K562 (cell line): ENCODE data around the gene APPL2. TPM values are rescaled to one million over a fixed set of nuclear protein-coding genes. Genes with fewer than 3 reads are reported as not detected.
A peak's percentile ranks its signal among the peaks of the same experiment; 100 is the strongest.

Source experiments
- CBFA2T2 ChIP-seq: fragments of 450-650 bp; conservative IDR thresholded peaks from 2 replicates; pipeline ENCODE4 v1.6.1; 2017; ENCODE audit warnings: mild to moderate bottlenecking
- CBX3 ChIP-seq, 2 experiments: IDR thresholded peaks; 1 replicate in 1 of 2; 2 replicates in 1 of 2; pipeline ENCODE4 v1.6.1; 2012; ENCODE audit warnings: inconsistent platforms in 2 of 2, low read length in 2 of 2, borderline replicate concordance in 1 of 2, control low read depth in 1 of 2
- CTBP1 ChIP-seq: fragments of 450-650 bp; IDR thresholded peaks from 2 replicates; pipeline ENCODE4 v1.6.1; 2016; ENCODE audit warnings: borderline replicate concordance
- E2F8 ChIP-seq: fragments of 450-650 bp; IDR thresholded peaks from 2 replicates; pipeline ENCODE4 v1.7.1; 2018; ENCODE audit warnings: mild to moderate bottlenecking, low read depth; ENCODE audit not compliant: partially characterized antibody
- ETS1 ChIP-seq: conservative IDR thresholded peaks from 2 replicates; pipeline ENCODE4 v1.6.1; 2011; ENCODE audit warnings: low read depth, mild to moderate bottlenecking, low read length; ENCODE audit not compliant: control insufficient read depth
- FUS ChIP-seq: fragments of 200-400 bp; formaldehyde crosslinking; optimal IDR thresholded peaks from 2 replicates; pipeline ENCODE3; 2017; ENCODE audit warnings: low read depth, low read length
- GABPA ChIP-seq: fragments of 200-800 bp; sonication (Bioruptor generic); conservative IDR thresholded peaks from 2 replicates; pipeline ENCODE4 v1.6.1; 2016; ENCODE audit warnings: low read depth, missing genetic modification characterization, missing compliant biosample characterization
- JUNB ChIP-seq: fragments of 450-650 bp; formaldehyde crosslinking; conservative IDR thresholded peaks from 2 replicates; pipeline ENCODE4 v1.4.0; 2020; ENCODE audit warnings: mild to moderate bottlenecking
- KAT7 ChIP-seq: sonication (generic); formaldehyde crosslinking; IDR thresholded peaks from 2 replicates; pipeline ENCODE4 v1.8.0; 2022; ENCODE audit warnings: missing genetic modification reagents, mild to moderate bottlenecking, borderline replicate concordance
- NCOA2 ChIP-seq, 2 experiments: fragments of 450-650 bp; IDR thresholded peaks; 2 replicates each; pipeline ENCODE4 v1.6.1; 2018; ENCODE audit warnings: mild to moderate bottlenecking in 2 of 2, moderate library complexity in 1 of 2; ENCODE audit not compliant: partially characterized antibody in 2 of 2
- POLR2G ChIP-seq: fragments of 200-400 bp; formaldehyde crosslinking; IDR thresholded peaks from 2 replicates; pipeline ENCODE4 v1.6.1; 2017; ENCODE audit warnings: low read depth, mild to moderate bottlenecking, antibody characterized with exemption, low read length, moderate library complexity
- SMAD4 ChIP-seq: fragments of 250-450 bp; sonication (Bioruptor Pico); conservative IDR thresholded peaks from 2 replicates; pipeline ENCODE4 v1.8.0; 2021; ENCODE audit warnings: inconsistent platforms, mild to moderate bottlenecking, moderate library complexity
- SMARCA4 ChIP-seq: fragments of 450-650 bp; IDR thresholded peaks from 2 replicates; pipeline ENCODE4 v1.6.1; 2016
- STAT5B ChIP-seq: fragments of 250-450 bp; sonication (Bioruptor Pico); IDR thresholded peaks from 2 replicates; pipeline ENCODE4 v1.8.0; 2021; ENCODE audit warnings: mild to moderate bottlenecking, inconsistent platforms
- TEAD4 ChIP-seq, 2 experiments: sonication (generic) in 1 of 2; formaldehyde crosslinking in 1 of 2; IDR thresholded peaks; 2 replicates each; pipeline versions ENCODE4 v1.6.1 to v1.8.0; 2012 to 2022; ENCODE audit warnings: borderline replicate concordance in 1 of 2, inconsistent platforms in 1 of 2, low read length in 1 of 2, mild to moderate bottlenecking in 1 of 2, missing genetic modification reagents in 1 of 2
- ZNF133 ChIP-seq: fragments of 250-450 bp; sonication (Bioruptor Pico); IDR thresholded peaks from 2 replicates; pipeline ENCODE4 v1.4.0; 2020; ENCODE audit warnings: mild to moderate bottlenecking
- ZNF146 ChIP-seq: IDR thresholded peaks from one replicate; pipeline ENCODE4 v1.6.1; 2018; ENCODE audit warnings: missing compliant biosample characterization; ENCODE audit not compliant: unreplicated experiment
- polyA plus RNA-seq, 8 experiments: library from polyadenylated mRNA; depleted of rRNA in 4 of 8; stranded (reverse) in 5 of 8; unstranded in 3 of 8; fragments of >200 nt; fragmentation: Nextera tagmentation in 2 of 8; fragmentation: Illumina TruSeq in 1 of 8; extraction: Ambion mirVana in 2 of 8; extraction: Trizol in 1 of 8; gene quantifications; 2 replicates each; pipeline versions ENCODE4 v1.2.1 to v1.2.3, GENCODE V29; 2011 to 2014; ENCODE audit warnings: inconsistent platforms in 1 of 8, missing spikeins in 1 of 8
- total RNA-seq, 7 experiments: library from RNA; depleted of rRNA in 6 of 7; stranded (reverse); fragments of >200 nt in 6 of 7; fragmentation: Illumina TruSeq in 2 of 7; extraction: Trizol in 2 of 7; gene quantifications; 2 replicates each; pipeline versions ENCODE4 v1.2.1 to v1.2.3, GENCODE V29; 2011 to 2021; ENCODE audit warnings: low replicate concordance in 1 of 7

APPL2 gene
- total and polyA plus RNA-seq, 9 of the 15 experiments (the other 6 are each of a cell fraction or from before 2014, with no cell fraction given) = 2.1 to 14.4 (median 8.2) TPM

GRCh38 chr12:105235732-105236476, at the start of gene APPL2 (continued):
- TF ChIP-seq NCOA2 (IDR thresholded peaks at IDR 0.05; ENCODE audit: partially characterized antibody in 2 of 2) (no peak), ZNF146 (CRISPR knock-in tag) (no peak), E2F8 (peak; percentile 89), CTBP1 (peak; percentile 72; the same call in 1 of the 2 replicates), SMARCA4 (no peak), JUNB (CRISPR knock-in tag) (no peak), SMAD4 (CRISPR knock-in tag) (peak; percentile 78), CBX3 (IDR thresholded peaks at IDR 0.05; ENCODE audit: borderline replicate concordance in 1 of 2, low read length in 2 of 2) (no peak), ZNF133 (no peak), TEAD4 (IDR thresholded peaks at IDR 0.05; ENCODE audit: low read length) (no peak), TEAD4 (CRISPR knock-in tag; IDR thresholded peaks at IDR 0.05; ENCODE audit: borderline replicate concordance) (no peak), CBFA2T2 (no peak), ETS1 (no peak; the same call in 1 of the 2 replicates), KAT7 (CRISPR knock-in tag) (no peak; the same call in 1 of the 2 replicates), GABPA (tag) (peak; percentile 100), STAT5B (CRISPR knock-in tag) (no peak), POLR2G (peak; percentile 94), FUS (no peak)
